Thyroid gland (tissue), 4 donors: Measurements from ENCODE around the gene ATRN. TPM values are rescaled to one million over a fixed set of nuclear protein-coding genes. Genes with fewer than 3 reads are reported as not detected.

Experiments used
- DNase-seq, 2 donors: peaks; one replicate each; pipeline ENCODE4 v3.0.0-alpha.2; 2019
- H3K27ac ChIP-seq, 3 donors: fragments of 200-600 bp; sonication (generic); 1 replicate in 2 of 3; 2 replicates in 1 of 3; pipeline ENCODE4 v1.5.1; 2016 to 2019; ENCODE audit warnings: mild to moderate bottlenecking in 1 of 3, moderate library complexity in 1 of 3
- H3K27me3 ChIP-seq: fragments of 200-600 bp; sonication (generic); one replicate; pipeline ENCODE4 v1.5.1; 2019
- H3K36me3 ChIP-seq, 2 donors: fragments of 200-600 bp; sonication (generic); one replicate each; pipeline ENCODE4 v1.5.1; 2016 to 2019
- H3K4me1 ChIP-seq, 2 donors: fragments of 200-600 bp; sonication (generic); one replicate each; pipeline ENCODE4 v1.5.1; 2017 to 2019
- H3K4me3 ChIP-seq, 3 donors: fragments of 200-600 bp; sonication (generic); replicated peaks in 1 of 3; 1 replicate in 2 of 3; 2 replicates in 1 of 3; pipeline ENCODE4 v1.5.1; 2016; ENCODE audit warnings: mild to moderate bottlenecking in 1 of 3
- H3K9me3 ChIP-seq: fragments of 200-600 bp; sonication (generic); one replicate; pipeline ENCODE4 v1.5.1; 2017
- CTCF ChIP-seq, 6 experiments: fragments of 200-600 bp in 3 of 6; fragments of 450-650 bp in 3 of 6; sonication (generic) in 3 of 6; IDR thresholded peaks; one replicate each; pipeline ENCODE4 v1.5.1; 2016 to 2019; ENCODE audit warnings: antibody characterized with exemption in 6 of 6, mild to moderate bottlenecking in 2 of 6, inconsistent platforms in 1 of 6, moderate library complexity in 1 of 6
- POLR2A ChIP-seq, 2 donors: fragments of 450-650 bp; IDR thresholded peaks; one replicate each; pipeline ENCODE4 v1.6.1; 2017; ENCODE audit warnings: antibody characterized with exemption in 2 of 2, mild to moderate bottlenecking in 2 of 2, moderate library complexity in 1 of 2
- WGBS, 2 donors: methylation state at CpG; one replicate each; pipeline ENCODE4 v1.1.5; 2017; 5-methylcytosine and 5-hydroxymethylcytosine counted together
- intact Hi-C: fragments of 100-400 bp; cut with DNase I; formaldehyde crosslinking; loops from one replicate; pipeline ENCODE4 v1.15.1; 2023
- total RNA-seq, 4 donors: library from RNA; depleted of rRNA; stranded (reverse); fragments of >200 nt; gene quantifications; one replicate each; pipeline ENCODE4 v1.2.3, GENCODE V29; 2016

ATRN gene
- total RNA-seq, 4 donors from 2014 or later = 43.0 to 81.8 (median 61.4) TPM

DNA sequence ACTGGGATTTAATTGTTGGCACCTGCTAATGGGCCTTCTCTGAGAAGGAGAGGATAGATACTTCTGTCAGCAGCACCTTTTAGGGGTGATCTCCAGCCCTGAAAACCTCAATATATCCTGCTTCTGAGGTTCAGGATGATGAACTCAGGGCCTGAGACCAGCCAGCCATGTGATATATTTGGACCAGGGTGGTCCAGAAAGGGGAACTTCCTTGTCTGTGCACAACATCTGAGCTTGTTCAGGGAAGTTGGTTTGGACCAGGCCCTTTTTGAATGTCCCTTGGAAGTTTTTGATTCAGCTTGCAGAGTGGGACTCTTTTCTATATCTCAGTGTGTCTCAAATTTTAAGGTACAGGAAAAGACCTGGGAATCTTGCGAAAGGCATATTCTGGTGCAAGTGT, 106.5 kb downstream of the ATRN start:
- Histone ChIP-seq H3K36me3 (peaks cover 12% of the 10 kb centered on the region in 2 donors), H3K27me3 (no peaks in the 10 kb centered on the region), H3K27ac (no peak overlapping the region), H3K9me3 (no peaks in the 10 kb centered on the region), H3K4me1 (peaks cover 0 to 8% of the 10 kb centered on the region in 2 donors), H3K4me3 (no peak overlapping the region)
- intact Hi-C loops = no loop called here
- DNase-seq = no peak
- TF ChIP-seq CTCF (IDR thresholded peaks at IDR 0.05) (no peak), POLR2A (IDR thresholded peaks at IDR 0.05) (no peak)
- WGBS, 2 donors = 96 to 100% methylated on average over 1 of the region's 1 CpG

DNA sequence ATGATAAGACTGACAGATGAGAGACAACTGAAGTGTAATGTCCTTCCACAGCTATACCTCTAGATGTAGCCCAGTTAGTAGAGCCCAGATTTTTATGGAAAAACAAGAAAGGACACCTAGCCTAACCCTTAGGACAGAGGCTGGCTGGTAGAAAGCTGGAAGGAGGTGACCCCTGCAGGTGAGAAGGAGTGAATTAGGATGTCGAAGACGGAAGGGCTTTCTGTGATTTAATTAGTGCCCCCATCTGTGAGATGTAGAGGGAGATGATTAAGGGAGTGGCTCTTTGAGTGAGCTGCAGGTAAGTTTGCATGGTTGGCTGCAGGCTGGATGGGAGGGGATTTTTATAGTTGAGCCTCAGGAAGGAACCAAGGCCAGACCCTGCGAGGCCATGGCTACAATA, 109.6 kb downstream of the ATRN start:
- Histone ChIP-seq H3K27me3 (no peaks in the 10 kb centered on the region), H3K9me3 (no peaks in the 10 kb centered on the region), H3K4me1 (peaks cover 0 to under 1% of the 10 kb centered on the region in 2 donors), H3K27ac (no peak overlapping the region), H3K4me3 (no peak overlapping the region), H3K36me3 (peaks cover 9 to 27% of the 10 kb centered on the region in 2 donors)
- WGBS, 2 donors = 88 to 91% methylated on average over 3 of the region's 3 CpGs
- no peak for DNase-seq
- intact Hi-C loops = no loop called here
- TF ChIP-seq CTCF (IDR thresholded peaks at IDR 0.05) (no peak), POLR2A (IDR thresholded peaks at IDR 0.05) (no peak)

DNA sequence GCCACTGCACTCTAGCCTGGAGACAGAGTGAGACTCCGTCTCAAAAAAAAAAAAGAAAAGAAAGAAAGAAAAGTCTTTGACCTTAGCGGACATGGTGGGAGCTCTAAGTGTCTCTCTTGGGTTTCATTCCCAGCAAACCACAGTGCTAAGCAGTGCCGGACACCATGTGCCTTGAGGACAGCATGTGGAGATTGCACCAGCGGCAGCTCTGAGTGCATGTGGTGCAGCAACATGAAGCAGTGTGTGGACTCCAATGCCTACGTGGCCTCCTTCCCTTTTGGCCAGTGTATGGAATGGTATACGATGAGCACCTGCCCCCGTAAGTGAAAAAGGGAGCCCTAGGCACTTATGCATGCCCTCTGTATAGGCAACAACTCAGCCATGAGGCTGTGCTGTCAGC, 112.9 kb downstream of the ATRN start:
- 88 to 89% methylated on average over 7 of the region's 7 CpGs for WGBS, 2 donors

DNA sequence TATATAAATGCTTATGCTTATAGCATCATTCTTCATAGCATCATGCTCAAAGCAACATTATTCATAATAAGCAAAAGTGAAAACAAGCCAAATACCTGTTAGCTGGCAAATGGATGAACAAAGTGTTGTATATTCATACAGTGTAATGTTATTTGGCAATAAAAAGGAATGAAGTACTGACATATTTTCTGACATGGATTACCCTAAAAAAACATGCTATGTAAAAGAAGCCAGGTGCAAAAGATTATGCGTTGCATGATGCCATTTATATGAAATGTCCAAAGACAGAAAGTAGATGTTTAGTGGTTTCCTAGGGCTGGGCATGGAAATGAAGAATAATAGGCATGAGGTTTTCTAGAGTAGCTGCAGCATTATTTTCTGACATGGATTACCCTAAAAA, 115.3 kb downstream of the ATRN start:
- H3K36me3 ChIP-seq = peaks cover 3 to 17% of the 10 kb centered on the region in 2 donors
- DNase-seq = no peak
- H3K4me1 ChIP-seq = no peaks in the 10 kb centered on the region
- no peak for TF ChIP-seq CTCF (IDR thresholded peaks at IDR 0.05)
- no peak for TF ChIP-seq POLR2A (IDR thresholded peaks at IDR 0.05)
- H3K27ac ChIP-seq = no peak overlapping the region
- 98% methylated on average over 1 of the region's 1 CpG for WGBS, 2 donors
- no peaks in the 10 kb centered on the region for H3K9me3 ChIP-seq
- intact Hi-C loops = no loop called here
- H3K27me3 ChIP-seq = no peaks in the 10 kb centered on the region
- H3K4me3 ChIP-seq = no peak overlapping the region

More for the DNA sequence above, 112.9 kb downstream of the ATRN start:
- no peaks in the 10 kb centered on the region for H3K4me1 ChIP-seq
- H3K27ac ChIP-seq = no peak overlapping the region
- no peaks in the 10 kb centered on the region for H3K9me3 ChIP-seq
- intact Hi-C loops = no loop called here
- no peaks in the 10 kb centered on the region for H3K27me3 ChIP-seq
- H3K36me3 ChIP-seq = peaks cover 3 to 17% of the 10 kb centered on the region in 2 donors
- no peak for DNase-seq
- no peak overlapping the region for H3K4me3 ChIP-seq
- TF ChIP-seq CTCF (IDR thresholded peaks at IDR 0.05) = no peak
- TF ChIP-seq POLR2A (IDR thresholded peaks at IDR 0.05) = no peak

DNA sequence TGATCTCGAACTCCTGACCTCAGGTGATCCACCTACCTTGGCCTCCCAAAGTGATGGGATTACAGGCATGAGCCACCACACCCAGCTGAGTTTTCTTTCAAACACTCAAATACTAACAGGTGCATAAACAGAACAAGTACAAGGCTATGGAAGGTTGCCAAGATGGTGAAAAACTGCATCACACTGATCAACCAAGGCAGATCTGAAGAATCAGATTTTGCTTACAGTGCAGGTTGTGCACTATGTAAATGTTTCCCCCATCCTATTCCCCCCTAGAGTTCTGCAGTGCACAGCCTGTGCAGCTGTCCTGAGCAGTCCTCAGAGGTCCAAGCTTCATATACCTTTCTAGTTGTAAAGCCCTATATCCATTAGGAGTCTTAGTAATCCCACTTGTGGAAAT, 119.3 kb downstream of the ATRN start:
- 94 to 100% methylated on average over 1 of the region's 1 CpG for WGBS, 2 donors
- Histone ChIP-seq H3K4me3 (no peak overlapping the region), H3K36me3 (no peaks in the 10 kb centered on the region), H3K4me1 (peaks cover 3 to 5% of the 10 kb centered on the region in 2 donors), H3K27ac (no peak overlapping the region), H3K9me3 (no peaks in the 10 kb centered on the region), H3K27me3 (no peaks in the 10 kb centered on the region)
- no peak for DNase-seq
- intact Hi-C loops = no loop called here
- no peak for TF ChIP-seq POLR2A (IDR thresholded peaks at IDR 0.05)
- TF ChIP-seq CTCF (IDR thresholded peaks at IDR 0.05) = no peak
